ENCODE results near the gene RIMS3. TPM values are rescaled to one million over a fixed set of nuclear protein-coding genes. Genes with fewer than 3 reads are reported as not detected.

Gene RIMS3
- total RNA-seq, 1 experiment from 2014 or later, result 5.7 TPM

GRCh38 chr1:40606978-40607377, 58.5 kb downstream of the RIMS3 start:
- TF ChIP-seq TCF7L2 (IDR thresholded peaks at IDR 0.05; ENCODE audit: low read depth, low read length) (no peak), POLR2AphosphoS5 (IDR thresholded peaks at IDR 0.05; ENCODE audit: low read depth, low read length) (no peak), CTCF (IDR thresholded peaks at IDR 0.05) (no peak), SIN3A (IDR thresholded peaks at IDR 0.05; ENCODE audit: borderline replicate concordance, insufficient read depth, low read depth, low read length) (no peak)
- TF ChIP-seq, protein P1, sequence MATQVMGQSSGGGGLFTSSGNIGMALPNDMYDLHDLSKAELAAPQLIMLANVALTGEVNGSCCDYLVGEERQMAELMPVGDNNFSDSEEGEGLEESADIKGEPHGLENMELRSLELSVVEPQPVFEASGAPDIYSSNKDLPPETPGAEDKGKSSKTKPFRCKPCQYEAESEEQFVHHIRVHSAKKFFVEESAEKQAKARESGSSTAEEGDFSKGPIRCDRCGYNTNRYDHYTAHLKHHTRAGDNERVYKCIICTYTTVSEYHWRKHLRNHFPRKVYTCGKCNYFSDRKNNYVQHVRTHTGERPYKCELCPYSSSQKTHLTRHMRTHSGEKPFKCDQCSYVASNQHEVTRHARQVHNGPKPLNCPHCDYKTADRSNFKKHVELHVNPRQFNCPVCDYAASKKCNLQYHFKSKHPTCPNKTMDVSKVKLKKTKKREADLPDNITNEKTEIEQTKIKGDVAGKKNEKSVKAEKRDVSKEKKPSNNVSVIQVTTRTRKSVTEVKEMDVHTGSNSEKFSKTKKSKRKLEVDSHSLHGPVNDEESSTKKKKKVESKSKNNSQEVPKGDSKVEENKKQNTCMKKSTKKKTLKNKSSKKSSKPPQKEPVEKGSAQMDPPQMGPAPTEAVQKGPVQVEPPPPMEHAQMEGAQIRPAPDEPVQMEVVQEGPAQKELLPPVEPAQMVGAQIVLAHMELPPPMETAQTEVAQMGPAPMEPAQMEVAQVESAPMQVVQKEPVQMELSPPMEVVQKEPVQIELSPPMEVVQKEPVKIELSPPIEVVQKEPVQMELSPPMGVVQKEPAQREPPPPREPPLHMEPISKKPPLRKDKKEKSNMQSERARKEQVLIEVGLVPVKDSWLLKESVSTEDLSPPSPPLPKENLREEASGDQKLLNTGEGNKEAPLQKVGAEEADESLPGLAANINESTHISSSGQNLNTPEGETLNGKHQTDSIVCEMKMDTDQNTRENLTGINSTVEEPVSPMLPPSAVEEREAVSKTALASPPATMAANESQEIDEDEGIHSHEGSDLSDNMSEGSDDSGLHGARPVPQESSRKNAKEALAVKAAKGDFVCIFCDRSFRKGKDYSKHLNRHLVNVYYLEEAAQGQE (IDR thresholded peaks at IDR 0.05; ENCODE audit: insufficient read depth in 1 of 2, low read depth in 2 of 2, low read length in 1 of 2), result no peak
- ATAC-seq (no peak), DNase-seq (ENCODE audit: low read depth, low spot score) (no peak)
- in situ Hi-C loops (cut with HindIII; ENCODE audit: low pct_unique_long_range_greater_than_20kb, low sequenced_read_pairs), result no loop called here
- Histone ChIP-seq H3K27me3 (ENCODE audit: control insufficient read depth, insufficient read depth, low read length) (no peaks in the 10 kb centered on the region), H3K9me3 (ENCODE audit: control insufficient read depth, insufficient read depth, low read depth, low read length) (no peaks in the 10 kb centered on the region), H3K4me1 (ENCODE audit: control insufficient read depth, insufficient read depth, low read length) (no peaks in the 10 kb centered on the region), H3K36me3 (ENCODE audit: control insufficient read depth, insufficient read depth, low read length) (no peaks in the 10 kb centered on the region), H3K4me3 (ENCODE audit: low read depth in 2 of 2, low read length in 2 of 2) (no peak overlapping the region), H3K27ac (ENCODE audit: low read length) (no peak overlapping the region)
- intact Hi-C loops (cut with micrococcal nuclease; ENCODE audit: unreplicated experiment), result no loop called here
- BruUV-seq (replicated peaks), result no TSS peak
- ChIA-PET CTCF (no interaction called here), POLR2A (no interaction called here)

DNA sequence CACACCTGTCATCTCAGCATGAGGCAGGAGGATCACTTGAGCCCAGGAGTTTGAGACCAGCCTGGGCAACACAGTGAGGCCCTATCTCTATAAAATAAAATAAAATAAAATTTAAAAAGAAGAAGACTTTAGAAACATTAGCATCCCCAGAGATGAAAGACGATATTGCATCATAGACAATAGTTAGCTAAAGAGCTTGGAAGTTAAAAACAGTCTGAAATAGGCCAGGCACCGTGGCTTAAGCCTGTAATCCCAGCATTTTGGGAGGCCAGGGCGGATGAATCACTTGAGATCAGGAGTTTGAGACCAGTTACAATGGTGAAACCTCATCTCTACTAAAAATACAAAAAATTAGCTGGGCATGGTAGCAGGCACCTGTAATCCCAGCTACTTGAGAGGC, 59.3 kb downstream of the RIMS3 start:
- no peaks in the 10 kb centered on the region for H3K4me1 ChIP-seq (ENCODE audit: control insufficient read depth, insufficient read depth, low read length)
- H3K27me3 ChIP-seq (ENCODE audit: control insufficient read depth, insufficient read depth, low read length), result no peaks in the 10 kb centered on the region
- ATAC-seq, result no peak
- CTCF ChIA-PET, result no interaction called here
- H3K4me3 ChIP-seq (ENCODE audit: low read depth in 2 of 2, low read length in 2 of 2), result no peak overlapping the region
- no peak overlapping the region for H3K27ac ChIP-seq (ENCODE audit: low read length)
- no TSS peak for BruUV-seq (replicated peaks)
- TF ChIP-seq CTCF (IDR thresholded peaks at IDR 0.05), result no peak
- no peak for TF ChIP-seq TCF7L2 (IDR thresholded peaks at IDR 0.05; ENCODE audit: low read depth, low read length)
- no peak for TF ChIP-seq SIN3A (IDR thresholded peaks at IDR 0.05; ENCODE audit: borderline replicate concordance, insufficient read depth, low read depth, low read length)
- H3K9me3 ChIP-seq (ENCODE audit: control insufficient read depth, insufficient read depth, low read depth, low read length), result no peaks in the 10 kb centered on the region
- POLR2A ChIA-PET, result no interaction called here
- intact Hi-C loops (cut with micrococcal nuclease; ENCODE audit: unreplicated experiment) (no loop called here), in situ Hi-C loops (cut with HindIII; ENCODE audit: low pct_unique_long_range_greater_than_20kb, low sequenced_read_pairs) (no loop called here)
- no peaks in the 10 kb centered on the region for H3K36me3 ChIP-seq (ENCODE audit: control insufficient read depth, insufficient read depth, low read length)
- DNase-seq (ENCODE audit: low read depth, low spot score), result no peak
